Natural killer cell (primary cell): Measurements from ENCODE around the gene DHRS4L2. TPM values are rescaled to one million over a fixed set of nuclear protein-coding genes. Genes with fewer than 3 reads are reported as not detected.
"Not testable (repeated sequence)": the region's sequence is repeated elsewhere in the genome, so short reads cannot be mapped to it uniquely, and the experiment has no call there.

Experiments used
- ATAC-seq, 3 donors: fragments of 150-1000 bp in 2 of 3; fragments of 200-7000 bp in 1 of 3; cut with Tn5 transposase; 1 replicate in 1 of 3; 2 replicates in 2 of 3; pipeline ENCODE4 v1.10.0; 2021; ENCODE audit warnings: mild to moderate bottlenecking in 2 of 3, moderate library complexity in 2 of 3
- DNase-seq, 2 donors: peaks; one replicate each; pipeline versions ENCODE4 v3.0.0 to v3.0.0-alpha.2; 2013 to 2021; ENCODE audit warnings: mixed read lengths in 1 of 2
- H3K27ac ChIP-seq: one replicate; pipeline ENCODE4 v1.5.1; 2013; ENCODE audit warnings: mild to moderate bottlenecking, low read length
- H3K27me3 ChIP-seq: one replicate; pipeline ENCODE4 v1.6.1; 2013; ENCODE audit warnings: low read length; ENCODE audit not compliant: control insufficient read depth, insufficient read depth
- H3K36me3 ChIP-seq: one replicate; pipeline ENCODE4 v1.6.1; 2013; ENCODE audit warnings: low read length; ENCODE audit not compliant: control insufficient read depth, insufficient read depth
- H3K4me1 ChIP-seq: one replicate; pipeline ENCODE4 v1.6.1; 2013; ENCODE audit warnings: low read length; ENCODE audit not compliant: control insufficient read depth, insufficient read depth
- H3K4me3 ChIP-seq: one replicate; pipeline ENCODE4 v1.5.1; 2013; ENCODE audit warnings: low read length
- H3K9me3 ChIP-seq: one replicate; pipeline ENCODE4 v1.6.1; 2013; ENCODE audit warnings: low read length; ENCODE audit not compliant: control insufficient read depth, insufficient read depth
- H3K27ac Mint-ChIP-seq, 2 donors: one replicate each; pipeline ENCODE4 v1.8.0; 2022; ENCODE audit warnings: mild to moderate bottlenecking in 2 of 2, mixed read lengths in 2 of 2, moderate library complexity in 1 of 2
- H3K27me3 Mint-ChIP-seq, 2 donors: one replicate each; pipeline ENCODE4 v1.8.0; 2022; ENCODE audit warnings: low read depth in 2 of 2, mixed read lengths in 2 of 2
- H3K36me3 Mint-ChIP-seq: one replicate; pipeline ENCODE4 v1.8.0; 2022; ENCODE audit warnings: mixed read lengths
- H3K4me1 Mint-ChIP-seq, 2 donors: one replicate each; pipeline ENCODE4 v1.8.0; 2022; ENCODE audit warnings: mixed read lengths in 2 of 2
- H3K4me3 Mint-ChIP-seq: one replicate; pipeline ENCODE4 v1.8.0; 2022; ENCODE audit warnings: mild to moderate bottlenecking, moderate library complexity, mixed read lengths
- H3K9me3 Mint-ChIP-seq, 2 donors: one replicate each; pipeline ENCODE4 v1.8.0; 2022; ENCODE audit warnings: mixed read lengths in 2 of 2
- WGBS: methylation state at CpG from one replicate; pipeline ENCODE4 v1.1.7; 2013; ENCODE audit warnings: missing lambda C conversion rate; ENCODE audit not compliant: insufficient coverage; 5-methylcytosine and 5-hydroxymethylcytosine counted together
- intact Hi-C: fragments of 100-400 bp; cut with micrococcal nuclease; formaldehyde crosslinking; loops from one replicate; pipeline ENCODE4 v1.14.2; 2022
- total RNA-seq, 4 donors: library from RNA; stranded (reverse); fragments of 120-200 nt in 1 of 4; gene quantifications; one replicate each; pipeline versions ENCODE4 v1.2.3 to v1.2.4, GENCODE V29; 2013 to 2022
- TF ChIP-seq, protein P1 (sequence below): fragments of 200-600 bp; IDR thresholded peaks from one replicate; pipeline ENCODE4 v1.8.0; 2022; ENCODE audit warnings: antibody characterized with exemption

The DHRS4L2 gene
- total RNA-seq, 3 donors from 2014 or later (not counting 1 experiment from before 2014, with no cell fraction given), result 8.6 to 12.4 (median 9.7) TPM

DNA sequence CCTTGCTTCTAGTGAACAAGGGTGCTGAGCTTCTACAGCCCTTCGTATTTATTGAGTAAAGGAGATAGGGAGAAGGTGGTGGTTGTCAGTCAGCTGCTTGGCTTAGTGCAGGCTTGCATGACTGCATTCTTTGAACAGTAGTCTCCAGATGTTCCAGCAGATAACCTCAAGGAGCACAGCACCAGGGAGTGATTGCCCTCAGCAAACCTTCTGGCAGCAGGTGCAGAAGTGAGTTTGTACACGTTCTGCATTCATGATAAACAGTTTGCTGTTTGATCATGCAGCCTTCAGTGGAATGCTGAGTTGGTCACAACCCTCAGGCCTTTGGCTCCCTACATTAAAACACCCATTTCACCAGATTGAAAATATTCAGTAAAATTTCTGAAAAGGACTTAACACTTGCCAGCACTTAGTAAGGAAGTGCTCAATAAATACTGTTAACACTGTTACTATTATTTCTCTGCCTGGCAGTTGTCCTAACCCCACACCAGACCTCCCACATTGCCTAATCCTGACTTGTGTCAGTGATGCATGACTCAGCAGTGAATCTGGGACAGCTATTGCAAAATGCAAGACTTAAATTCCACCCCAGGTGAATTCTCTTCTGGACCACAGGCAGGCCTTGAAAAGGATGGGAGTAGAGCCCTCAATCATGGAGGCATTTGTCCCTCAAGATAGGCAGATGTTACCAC is 44.1 kb downstream of the DHRS4L2 start:
- no peak for ATAC-seq
- H3K36me3 Mint-ChIP-seq, result no peaks in the 10 kb centered on the region
- no peaks in the 10 kb centered on the region for H3K9me3 Mint-ChIP-seq
- H3K4me1 ChIP-seq, result peaks cover 4% of the 10 kb centered on the region
- peaks cover 10% of the 10 kb centered on the region for H3K9me3 ChIP-seq
- no peak overlapping the region for H3K27ac ChIP-seq
- TF ChIP-seq, protein P1, sequence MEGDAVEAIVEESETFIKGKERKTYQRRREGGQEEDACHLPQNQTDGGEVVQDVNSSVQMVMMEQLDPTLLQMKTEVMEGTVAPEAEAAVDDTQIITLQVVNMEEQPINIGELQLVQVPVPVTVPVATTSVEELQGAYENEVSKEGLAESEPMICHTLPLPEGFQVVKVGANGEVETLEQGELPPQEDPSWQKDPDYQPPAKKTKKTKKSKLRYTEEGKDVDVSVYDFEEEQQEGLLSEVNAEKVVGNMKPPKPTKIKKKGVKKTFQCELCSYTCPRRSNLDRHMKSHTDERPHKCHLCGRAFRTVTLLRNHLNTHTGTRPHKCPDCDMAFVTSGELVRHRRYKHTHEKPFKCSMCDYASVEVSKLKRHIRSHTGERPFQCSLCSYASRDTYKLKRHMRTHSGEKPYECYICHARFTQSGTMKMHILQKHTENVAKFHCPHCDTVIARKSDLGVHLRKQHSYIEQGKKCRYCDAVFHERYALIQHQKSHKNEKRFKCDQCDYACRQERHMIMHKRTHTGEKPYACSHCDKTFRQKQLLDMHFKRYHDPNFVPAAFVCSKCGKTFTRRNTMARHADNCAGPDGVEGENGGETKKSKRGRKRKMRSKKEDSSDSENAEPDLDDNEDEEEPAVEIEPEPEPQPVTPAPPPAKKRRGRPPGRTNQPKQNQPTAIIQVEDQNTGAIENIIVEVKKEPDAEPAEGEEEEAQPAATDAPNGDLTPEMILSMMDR, result no peak
- H3K27me3 Mint-ChIP-seq, result no peaks in the 10 kb centered on the region
- H3K27ac Mint-ChIP-seq, result no peak overlapping the region
- H3K4me1 Mint-ChIP-seq, result peaks cover 9 to 13% of the 10 kb centered on the region in 2 donors
- no peaks in the 10 kb centered on the region for H3K27me3 ChIP-seq
- DNase-seq, result no peak
- WGBS, result 89% methylated on average over 2 of the region's 2 CpGs
- no peaks in the 10 kb centered on the region for H3K36me3 ChIP-seq
- no peak overlapping the region for H3K4me3 Mint-ChIP-seq
- intact Hi-C loops, result no loop called here
- no peak overlapping the region for H3K4me3 ChIP-seq

DNA sequence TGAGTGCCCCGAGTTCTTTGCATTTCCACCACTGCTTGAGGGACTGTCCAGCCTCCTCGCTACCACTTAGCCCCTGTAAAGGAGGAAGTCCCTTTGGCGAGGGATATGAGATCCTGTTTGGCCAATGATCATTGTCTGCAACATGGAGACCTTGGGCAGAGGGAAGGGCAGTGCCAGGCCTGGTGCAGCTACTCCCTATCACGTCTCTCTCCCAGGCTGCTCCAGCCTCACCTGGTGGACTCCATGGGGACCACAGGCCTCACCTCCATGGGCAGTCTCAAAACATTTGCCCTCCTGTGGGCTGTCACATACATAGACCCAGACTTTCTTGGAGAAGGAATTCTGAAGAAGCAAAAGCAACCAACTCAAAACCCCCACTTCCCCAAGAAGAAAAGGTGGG is 47.0 kb downstream of the DHRS4L2 start:
- peak in 1 of 3 donors; percentile 2 for ATAC-seq
- Mint-ChIP-seq H3K4me3 (peak overlapping the region; percentile 90), H3K4me1 (peaks cover 9 to 19% of the 10 kb centered on the region in 2 donors), H3K27ac (peak overlapping the region in 1 of 2 donors; percentile 95)
- H3K27me3 Mint-ChIP-seq, H3K36me3 ChIP-seq, H3K4me1 ChIP-seq, H3K27ac ChIP-seq, DNase-seq, H3K9me3 Mint-ChIP-seq, H3K36me3 Mint-ChIP-seq, H3K27me3 ChIP-seq: not testable (repeated sequence)
- peaks cover 10% of the 10 kb centered on the region for H3K9me3 ChIP-seq
- 69% methylated on average over 2 of the region's 4 CpGs for WGBS
- H3K4me3 ChIP-seq, result peak overlapping the region; percentile 62
- intact Hi-C loops, result loop anchor here (1.0 kb wide), 1 partner anchor 21 kb away; no protein-coding TSS in a partner anchor

DNA sequence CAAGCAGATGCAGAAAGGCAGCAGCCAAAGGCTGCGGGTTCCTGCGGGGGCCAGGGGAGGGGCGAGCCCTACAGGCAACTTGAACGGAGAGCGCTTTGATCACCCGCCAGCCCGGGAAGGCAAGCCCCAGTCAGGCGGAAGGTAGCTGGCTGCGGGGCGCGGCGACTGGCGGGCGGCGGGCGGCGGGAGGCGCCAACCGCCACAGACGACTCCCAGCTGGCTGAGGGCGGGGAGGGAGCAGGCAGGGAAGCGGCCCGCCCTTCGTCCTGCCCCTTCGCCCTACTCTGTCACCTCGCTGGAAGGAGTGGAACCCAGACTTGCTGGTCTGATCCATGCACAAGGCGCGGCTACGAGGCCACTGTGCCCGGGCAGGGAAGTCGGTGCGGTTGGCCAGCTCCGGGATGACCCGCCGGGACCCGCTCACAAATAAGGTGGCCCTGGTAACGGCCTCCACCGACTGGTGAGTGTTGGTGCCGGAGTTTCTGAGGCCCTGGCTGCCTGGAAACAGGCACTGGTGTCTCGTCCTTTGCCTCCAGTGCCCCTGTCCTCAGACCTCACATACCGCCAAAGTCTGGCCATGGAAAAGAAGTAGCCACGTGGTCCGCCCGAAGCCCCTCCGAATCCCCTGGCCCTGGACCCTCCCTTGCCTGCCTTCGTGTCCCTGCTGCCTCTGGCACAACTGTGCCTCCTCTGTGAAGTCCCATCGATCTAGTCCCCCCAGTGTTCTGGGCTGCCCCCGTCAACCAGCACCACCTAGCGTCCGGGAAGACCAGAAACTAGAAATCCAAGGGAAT is 47.6 kb downstream of the DHRS4L2 start:
- H3K27me3 Mint-ChIP-seq, result no peaks in the 10 kb centered on the region
- intact Hi-C loops, result loop anchor here (1.0 kb wide), 1 partner anchor 22 kb away; no protein-coding TSS in a partner anchor
- ATAC-seq, result peak; percentile 82 to 90 (median 85)

More for the DNA sequence above, 47.6 kb downstream of the DHRS4L2 start:
- TF ChIP-seq, protein P1, result peak; percentile 59
- Histone ChIP-seq H3K9me3 (peaks cover 10% of the 10 kb centered on the region), H3K36me3 (no peaks in the 10 kb centered on the region), H3K4me3 (peak overlapping the region; percentile 62), H3K27ac (peak overlapping the region; percentile 65), H3K4me1 (peaks cover 4% of the 10 kb centered on the region), H3K27me3 (no peaks in the 10 kb centered on the region)
- H3K9me3 Mint-ChIP-seq, result no peaks in the 10 kb centered on the region
- no peaks in the 10 kb centered on the region for H3K36me3 Mint-ChIP-seq
- H3K27ac Mint-ChIP-seq, result peak overlapping the region; percentile 69 to 95
- DNase-seq, result peak; percentile 49 to 78
- H3K4me1 Mint-ChIP-seq, result peaks cover 9 to 19% of the 10 kb centered on the region in 2 donors
- peak overlapping the region; percentile 90 for H3K4me3 Mint-ChIP-seq
- WGBS, result under 1% methylated on average over 50 of the region's 50 CpGs
